Activated CD4-positive, alpha-beta T cell treated with anti-CD3 and anti-CD28 coated beads for 48 hours (primary cell): Measurements from ENCODE around the gene MLLT6.
A peak's percentile ranks its signal among the peaks of the same experiment; 100 is the strongest.
"Not testable (repeated sequence)": the region's sequence is repeated elsewhere in the genome, so short reads cannot be mapped to it uniquely, and the experiment has no call there.

Experiments
- DNase-seq: peaks from one replicate; pipeline ENCODE4 v3.0.0-alpha.2; 2020

MLLT6 gene

DNA sequence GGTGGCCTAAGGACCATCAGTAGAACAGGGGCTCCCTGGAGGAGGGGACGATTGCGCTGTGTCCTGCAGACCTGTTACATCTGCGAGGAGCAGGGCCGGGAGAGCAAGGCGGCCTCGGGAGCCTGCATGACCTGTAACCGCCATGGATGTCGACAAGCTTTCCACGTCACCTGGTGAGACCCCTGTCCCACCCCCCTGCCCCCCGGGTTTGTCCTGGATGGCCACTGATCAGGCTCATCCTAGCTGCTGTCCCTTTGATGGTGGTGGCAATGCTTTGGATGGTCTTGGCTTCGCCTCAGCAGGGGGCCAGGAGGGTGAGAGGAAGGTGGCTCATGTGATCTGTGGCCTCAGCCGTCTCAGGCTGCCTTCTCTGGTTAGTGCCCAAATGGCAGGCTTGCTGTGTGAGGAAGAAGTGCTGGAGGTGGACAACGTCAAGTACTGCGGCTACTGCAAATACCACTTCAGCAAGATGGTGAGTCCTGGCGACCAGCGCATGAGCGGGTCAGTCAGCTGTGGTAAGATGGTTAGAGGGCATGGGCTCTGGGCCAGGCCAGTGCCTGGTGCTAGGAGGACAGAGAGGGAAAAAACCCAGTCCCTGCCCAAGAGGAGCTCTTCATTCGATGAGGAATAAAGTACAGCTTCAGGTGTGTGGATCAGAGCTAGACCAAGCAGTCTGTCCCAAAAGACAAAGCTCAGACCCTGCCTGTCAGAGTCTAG is 4.2 kb downstream of the MLLT6 start:
- no peak for DNase-seq

DNA sequence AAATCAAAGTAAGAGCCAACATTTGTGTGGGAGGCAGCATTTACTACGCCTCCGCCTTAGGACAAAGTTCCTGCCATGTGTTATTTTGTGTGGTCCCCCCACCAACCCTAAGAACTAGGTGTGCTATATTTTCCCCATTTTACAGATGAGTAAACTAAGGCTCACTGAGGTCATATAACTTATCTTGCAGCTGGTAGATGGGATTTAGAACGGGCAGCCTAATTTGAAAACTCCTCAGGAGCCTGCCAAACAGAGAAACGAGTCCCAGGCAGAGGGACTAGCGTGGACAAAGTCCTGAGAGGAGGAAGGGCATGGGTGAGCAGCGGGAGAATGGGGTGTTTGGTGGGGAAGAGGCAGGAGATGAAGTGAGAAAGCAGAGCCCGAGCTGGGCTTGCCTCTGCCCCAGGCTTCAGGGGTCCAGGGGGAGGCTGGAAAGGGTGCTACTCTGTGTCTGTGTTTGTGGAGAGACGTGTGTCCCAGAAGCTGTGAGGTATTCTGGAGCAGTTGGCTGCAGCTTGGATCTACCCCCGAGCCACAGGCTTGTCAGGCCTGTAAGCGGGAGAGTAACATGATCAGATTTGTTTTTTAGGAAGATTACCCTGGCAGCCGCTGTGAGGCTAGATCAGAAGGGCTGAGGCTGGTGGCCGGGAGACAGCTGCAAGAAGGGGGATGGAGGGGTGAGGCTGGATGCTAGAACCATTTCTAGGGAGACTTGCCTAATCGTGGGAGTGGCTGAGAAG is 5.0 kb downstream of the MLLT6 start:
- no peak for DNase-seq

DNA sequence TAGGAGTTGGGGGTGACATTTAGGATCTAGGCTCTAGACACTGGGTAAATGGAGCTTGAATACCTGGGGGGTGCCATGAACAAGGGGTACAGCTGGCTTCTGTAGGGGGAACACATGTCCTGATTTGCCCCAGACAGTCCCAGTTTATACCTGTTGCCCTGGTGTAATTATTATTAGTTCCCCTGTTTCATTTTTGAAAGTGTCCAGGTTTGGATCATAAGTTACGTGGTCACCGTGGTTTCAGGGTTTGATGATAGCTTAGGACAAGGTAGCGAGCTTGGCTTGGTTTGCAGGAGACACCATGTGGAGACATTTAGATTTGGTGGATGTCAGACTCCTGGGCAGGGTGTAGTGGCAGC is 5.5 kb downstream of the MLLT6 start:
- DNase-seq: no peak

DNA sequence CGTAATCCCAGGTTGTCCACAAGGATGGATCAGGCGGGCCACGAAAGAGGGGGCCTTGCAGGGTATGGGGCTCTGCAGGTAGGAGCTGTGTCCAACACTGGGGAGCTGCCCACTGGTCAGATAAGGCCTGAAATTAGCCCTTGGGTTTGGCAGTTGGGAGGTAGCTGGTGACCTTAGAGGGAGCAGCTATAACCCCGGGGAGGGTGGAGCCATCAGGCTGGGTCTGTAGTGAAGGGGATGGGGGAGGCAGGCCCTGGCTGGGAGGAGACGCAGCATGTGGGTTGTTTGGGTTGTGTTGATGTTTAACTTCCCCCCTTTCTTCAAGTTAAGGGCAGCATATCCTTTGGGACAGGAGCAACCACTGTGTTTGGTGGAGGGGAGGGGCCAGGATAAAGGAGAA is 5.9 kb downstream of the MLLT6 start:
- DNase-seq: no peak

DNA sequence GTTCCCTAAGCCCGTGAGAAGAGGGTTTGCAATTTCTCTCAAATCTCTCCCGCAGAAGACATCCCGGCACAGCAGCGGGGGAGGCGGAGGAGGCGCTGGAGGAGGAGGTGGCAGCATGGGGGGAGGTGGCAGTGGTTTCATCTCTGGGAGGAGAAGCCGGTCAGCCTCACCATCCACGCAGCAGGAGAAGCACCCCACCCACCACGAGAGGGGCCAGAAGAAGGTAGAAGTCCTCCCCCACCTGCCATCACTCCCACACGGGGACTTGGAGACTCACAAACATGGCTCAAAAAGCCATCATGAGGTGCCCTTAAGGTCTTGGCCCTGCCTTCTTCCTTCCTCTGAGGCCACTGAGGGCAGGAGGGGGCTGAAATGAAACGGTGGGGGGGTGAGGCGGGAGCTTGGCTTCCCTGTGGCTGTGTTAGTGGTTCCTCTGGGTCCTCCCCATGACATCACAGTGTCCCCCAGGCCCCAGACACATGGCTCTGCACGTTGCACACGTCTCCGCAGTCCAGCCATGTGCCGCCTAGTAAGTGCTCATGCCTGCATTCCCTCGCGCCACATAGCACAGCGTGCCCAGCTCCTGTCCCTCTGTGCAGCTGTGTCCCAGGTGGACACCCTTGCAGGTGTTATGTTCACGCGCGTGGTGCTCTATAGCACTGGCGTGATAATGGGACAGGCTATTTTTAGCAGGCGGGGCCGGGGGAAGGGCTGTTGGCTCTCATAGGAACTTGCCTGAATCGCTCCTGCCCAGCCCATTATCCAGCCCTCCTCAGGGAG is 6.9 kb downstream of the MLLT6 start:
- no peak for DNase-seq

DNA sequence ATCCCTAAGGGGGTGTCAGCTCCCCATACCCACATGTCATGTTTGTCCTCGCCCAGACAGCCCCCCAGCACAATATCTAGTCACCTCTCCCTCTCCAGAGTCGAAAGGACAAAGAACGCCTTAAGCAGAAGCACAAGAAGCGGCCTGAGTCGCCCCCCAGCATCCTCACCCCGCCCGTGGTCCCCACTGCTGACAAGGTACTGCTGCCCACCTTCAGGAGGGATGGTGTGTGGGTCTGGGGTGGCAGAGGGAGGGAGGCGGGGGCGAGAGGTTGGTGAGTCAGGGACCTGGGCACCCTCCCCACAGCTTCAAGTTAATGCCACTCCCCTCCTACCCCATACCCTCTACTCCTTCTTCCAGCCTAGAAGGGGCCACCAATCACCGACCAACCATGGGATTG is 7.5 kb downstream of the MLLT6 start:
- DNase-seq: no peak

DNA sequence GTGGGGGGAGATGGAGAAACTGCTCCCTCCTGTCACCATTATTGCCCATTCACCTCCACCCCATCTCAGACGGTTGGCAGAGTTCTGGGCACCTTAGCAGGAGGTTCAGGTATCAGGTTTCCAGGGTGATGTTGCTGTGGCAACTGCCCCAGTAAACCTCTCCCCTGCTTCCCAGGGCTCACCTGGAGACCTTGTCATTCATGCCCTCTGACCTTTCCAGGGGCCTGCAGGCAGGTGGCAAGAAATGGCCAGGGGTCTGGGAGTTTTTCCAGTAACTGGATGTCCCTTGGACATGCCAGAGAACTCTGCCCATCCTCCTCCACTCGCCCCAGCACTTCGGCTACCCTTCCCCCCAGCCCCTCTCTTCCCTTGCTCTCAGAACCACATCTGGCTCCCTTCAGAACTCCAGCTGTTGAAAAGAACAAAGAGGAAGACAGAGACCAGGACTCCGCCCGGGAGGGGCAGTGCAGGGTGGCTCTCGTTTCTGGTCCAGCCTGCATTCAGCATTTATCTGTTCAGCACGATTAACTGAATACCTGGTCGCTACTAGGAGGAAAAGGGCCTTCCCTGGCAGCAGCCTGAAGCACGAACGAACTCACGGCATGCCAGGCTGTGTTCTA is 8.5 kb downstream of the MLLT6 start:
- no peak for DNase-seq

DNA sequence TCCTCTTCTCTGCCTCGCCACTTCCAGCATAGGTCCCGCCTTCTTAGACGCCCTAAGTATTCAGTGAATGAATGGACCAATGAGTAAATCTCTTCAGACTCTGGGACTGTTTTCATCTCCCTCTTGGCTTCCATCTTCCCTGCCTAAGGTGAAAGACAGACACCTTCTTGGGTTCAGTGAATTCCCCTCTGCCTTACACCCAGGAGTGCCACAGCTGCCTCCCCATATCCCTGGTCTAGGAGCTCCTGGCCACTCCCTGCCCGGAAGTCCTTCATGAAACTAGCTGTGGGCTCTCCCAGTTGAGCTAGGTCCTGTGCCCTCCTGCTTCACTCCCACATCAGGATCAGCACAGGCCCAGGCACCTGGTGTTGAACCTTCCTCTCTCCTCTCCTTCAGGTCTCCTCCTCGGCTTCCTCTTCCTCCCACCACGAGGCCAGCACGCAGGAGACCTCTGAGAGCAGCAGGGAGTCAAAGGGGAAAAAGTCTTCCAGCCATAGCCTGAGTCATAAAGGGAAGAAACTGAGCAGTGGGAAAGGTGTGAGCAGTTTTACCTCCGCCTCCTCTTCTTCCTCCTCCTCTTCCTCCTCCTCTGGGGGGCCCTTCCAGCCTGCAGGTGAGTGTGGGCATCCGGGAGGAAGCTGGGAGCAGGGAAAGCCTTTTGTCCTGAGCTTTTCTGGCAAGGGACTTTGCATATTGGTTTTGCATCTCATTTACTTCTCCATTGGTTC is 10.3 kb downstream of the MLLT6 start:
- no peak for DNase-seq

DNA sequence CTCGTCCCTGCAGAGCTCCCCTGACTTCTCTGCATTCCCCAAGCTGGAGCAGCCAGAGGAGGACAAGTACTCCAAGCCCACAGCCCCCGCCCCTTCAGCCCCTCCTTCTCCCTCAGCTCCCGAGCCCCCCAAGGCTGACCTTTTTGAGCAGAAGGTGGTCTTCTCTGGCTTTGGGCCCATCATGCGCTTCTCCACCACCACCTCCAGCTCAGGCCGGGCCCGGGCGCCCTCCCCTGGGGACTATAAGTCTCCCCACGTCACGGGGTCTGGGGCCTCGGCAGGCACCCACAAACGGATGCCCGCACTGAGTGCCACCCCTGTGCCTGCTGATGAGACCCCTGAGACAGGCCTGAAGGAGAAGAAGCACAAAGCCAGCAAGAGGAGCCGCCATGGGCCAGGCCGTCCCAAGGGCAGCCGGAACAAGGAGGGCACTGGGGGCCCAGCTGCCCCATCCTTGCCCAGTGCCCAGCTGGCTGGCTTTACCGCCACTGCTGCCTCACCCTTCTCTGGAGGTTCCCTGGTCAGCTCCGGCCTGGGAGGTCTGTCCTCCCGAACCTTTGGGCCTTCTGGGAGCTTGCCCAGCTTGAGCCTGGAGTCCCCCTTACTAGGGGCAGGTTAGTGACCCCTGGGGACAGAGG is 11.4 kb downstream of the MLLT6 start:
- DNase-seq: no peak

DNA sequence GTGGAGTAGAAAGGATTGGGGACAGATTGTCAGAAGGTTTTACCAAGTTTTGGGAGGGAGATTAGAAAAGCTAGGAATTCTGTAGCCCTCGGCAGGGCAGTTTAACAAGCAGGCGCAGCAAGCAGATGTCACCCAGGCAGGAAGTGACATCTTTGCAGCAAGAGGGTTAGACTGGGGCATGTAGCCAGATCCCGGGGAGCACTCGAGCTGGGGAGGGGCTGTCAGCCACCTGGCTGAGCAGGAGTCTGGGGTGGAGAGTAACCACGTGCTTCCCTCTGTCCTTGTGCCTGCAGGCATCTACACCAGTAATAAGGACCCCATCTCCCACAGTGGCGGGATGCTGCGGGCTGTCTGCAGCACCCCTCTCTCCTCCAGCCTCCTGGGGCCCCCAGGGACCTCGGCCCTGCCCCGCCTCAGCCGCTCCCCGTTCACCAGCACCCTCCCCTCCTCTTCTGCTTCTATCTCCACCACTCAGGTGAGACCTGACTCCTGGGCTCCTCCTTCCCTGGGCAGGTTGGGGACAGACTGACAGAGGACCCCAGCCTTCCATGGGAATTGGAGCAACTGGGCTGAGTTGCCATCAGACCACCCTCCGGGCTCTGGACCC is 12.2 kb downstream of the MLLT6 start:
- DNase-seq: no peak

DNA sequence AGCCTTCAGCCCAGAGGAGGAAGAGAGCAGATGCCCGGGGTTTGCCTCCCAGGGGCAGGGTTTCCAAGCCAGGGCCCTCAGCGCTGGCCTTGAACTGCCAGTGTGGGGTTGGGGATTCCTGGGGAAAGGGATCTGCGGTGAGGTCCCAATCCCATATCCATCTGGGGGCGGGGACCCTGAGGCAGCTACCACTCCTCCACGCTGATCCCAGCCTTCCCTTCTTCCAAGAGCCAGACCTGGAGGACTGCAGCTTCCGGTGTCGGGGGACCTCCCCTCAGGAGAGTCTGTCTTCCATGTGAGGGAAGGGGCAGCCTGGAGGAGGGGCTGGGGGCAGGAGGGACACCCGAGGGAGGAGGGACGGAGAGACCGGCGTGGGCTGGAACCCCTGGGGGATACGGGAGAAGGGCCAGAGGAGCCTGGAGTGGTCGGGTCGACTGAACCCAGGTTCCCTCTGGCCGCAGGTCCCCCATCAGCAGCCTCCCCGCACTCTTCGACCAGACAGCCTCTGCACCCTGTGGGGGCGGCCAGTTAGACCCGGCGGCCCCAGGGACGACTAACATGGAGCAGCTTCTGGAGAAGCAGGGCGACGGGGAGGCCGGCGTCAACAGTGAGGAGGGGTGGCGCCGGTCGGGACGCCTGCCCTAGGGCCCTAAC is 14.3 kb downstream of the MLLT6 start:
- DNase-seq: no peak

DNA sequence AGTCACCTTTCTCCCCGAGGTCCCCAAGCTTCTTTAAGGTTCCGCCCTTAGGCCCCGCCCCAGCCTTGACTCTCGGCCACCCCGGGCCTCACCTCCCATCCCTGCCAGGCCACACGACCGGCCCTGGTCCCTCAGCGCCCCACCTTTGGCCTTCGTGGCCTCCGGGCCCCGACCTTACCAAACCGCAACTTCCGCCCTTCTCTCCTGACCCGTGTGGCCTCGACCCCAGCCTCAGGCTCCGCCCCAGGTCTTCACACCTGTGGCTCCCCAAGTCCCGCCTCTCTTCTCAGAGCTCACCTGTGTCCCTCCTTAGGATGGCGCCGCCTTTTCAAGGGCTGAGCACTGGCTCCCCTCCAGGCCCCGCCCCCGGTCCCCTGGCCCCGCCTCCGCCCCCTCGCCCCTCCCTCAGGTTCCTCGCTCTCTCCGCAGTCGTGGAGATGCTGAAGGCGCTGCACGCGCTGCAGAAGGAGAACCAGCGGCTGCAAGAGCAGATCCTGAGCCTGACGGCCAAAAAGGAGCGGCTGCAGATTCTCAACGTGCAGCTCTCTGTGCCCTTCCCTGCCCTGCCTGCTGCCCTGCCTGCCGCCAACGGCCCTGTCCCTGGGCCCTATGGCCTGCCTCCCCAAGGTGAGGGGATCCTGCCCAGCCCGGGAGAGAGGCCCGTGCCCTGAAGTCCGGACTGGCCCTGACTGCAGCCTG is 15.0 kb downstream of the MLLT6 start:
- DNase-seq: no peak

DNA sequence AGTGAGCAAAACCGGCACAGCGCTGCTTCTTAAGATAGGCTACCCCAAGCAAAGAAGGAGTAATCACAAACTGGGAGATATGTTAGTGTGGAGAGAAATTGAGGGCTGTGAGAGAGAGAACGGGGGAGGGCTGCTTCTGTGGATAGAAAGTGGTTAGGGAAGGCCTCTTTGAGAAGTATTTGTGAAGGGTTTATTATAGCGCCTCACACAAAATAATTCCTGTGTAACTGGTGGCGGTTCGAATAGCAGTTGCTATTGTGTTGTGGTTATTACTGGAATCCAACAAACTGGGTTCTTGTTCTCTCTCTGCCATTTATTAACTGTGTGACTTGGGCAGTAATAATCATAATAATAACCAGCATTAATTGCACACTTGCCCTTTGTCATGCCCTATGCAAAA is 15.9 kb downstream of the MLLT6 start:
- DNase-seq: no peak

DNA sequence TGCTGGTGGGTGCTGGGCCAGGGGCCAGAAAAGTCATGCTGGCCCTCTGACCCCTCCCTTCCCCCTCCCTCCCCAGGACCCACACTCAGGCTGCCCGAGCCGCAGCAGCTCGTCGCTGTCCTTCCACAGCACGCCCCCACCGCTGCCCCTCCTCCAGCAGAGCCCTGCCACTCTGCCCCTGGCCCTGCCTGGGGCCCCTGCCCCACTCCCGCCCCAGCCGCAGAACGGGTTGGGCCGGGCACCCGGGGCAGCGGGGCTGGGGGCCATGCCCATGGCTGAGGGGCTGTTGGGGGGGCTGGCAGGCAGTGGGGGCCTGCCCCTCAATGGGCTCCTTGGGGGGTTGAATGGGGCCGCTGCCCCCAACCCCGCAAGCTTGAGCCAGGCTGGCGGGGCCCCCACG is 16.7 kb downstream of the MLLT6 start:
- no peak for DNase-seq

DNA sequence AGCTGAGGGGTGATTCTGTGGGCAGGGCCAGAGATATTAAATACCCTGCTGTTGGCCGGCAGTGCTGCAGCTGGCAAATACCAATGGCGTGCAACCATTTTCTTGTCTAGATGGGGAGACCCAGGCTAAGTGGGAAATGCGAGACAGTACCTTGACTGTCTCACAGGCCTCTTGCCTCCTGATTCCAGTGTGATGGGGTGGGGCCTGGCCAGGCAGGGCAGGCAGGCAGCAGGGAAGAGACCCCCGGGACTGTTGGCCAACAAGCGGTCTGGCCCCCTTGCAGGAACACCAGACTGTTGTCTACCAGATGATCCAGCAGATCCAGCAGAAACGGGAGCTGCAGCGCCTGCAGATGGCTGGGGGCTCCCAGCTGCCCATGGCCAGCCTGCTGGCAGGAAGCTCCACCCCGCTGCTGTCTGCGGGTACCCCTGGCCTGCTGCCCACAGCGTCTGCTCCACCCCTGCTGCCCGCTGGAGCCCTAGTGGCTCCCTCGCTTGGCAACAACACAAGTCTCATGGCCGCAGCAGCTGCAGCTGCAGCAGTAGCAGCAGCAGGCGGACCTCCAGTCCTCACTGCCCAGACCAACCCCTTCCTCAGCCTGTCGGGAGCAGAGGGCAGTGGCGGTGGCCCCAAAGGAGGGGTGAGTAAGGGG is 19.4 kb downstream of the MLLT6 start:
- DNase-seq: no peak

DNA sequence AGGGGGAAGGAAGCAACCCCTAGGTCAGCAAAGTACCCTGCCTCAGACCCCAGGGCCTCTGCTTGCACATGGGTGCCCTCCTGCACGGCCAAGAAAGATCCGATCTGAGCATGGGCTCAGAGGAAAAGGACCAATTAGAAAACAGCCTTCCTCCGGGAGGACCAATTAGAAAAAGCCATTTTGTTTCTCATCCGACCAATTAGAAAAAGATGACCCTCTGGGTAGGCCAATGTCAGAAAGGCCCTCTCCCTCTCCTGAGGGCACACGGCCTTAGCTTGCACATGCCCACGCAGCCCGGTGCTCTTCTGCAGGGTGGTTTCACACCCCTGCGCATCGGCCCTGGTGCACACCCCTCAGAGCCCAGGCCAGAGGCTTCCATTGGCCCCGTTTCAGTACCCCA is 20.0 kb downstream of the MLLT6 start:
- DNase-seq: no peak

DNA sequence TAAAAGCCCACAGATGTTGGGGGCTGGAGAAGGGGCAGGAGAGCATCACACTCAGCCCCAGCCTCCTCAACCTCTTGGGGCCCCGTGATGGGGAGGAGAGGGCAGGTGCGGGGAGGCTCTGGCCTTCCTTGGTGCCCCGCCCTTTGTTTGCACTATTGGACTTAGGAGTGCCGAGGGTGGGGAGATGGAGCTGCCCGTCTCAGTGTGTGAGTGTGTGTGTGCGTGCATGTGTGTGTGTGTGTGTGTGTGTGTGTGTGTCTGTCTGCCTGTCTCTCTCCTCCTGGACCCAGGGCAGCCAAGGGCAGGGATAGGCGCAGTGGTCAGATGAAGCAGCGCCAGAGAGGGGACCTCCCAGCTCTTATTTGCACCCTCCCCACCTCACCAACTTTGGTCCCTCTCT is 21.1 kb downstream of the MLLT6 start:
- not testable (repeated sequence) for DNase-seq

DNA sequence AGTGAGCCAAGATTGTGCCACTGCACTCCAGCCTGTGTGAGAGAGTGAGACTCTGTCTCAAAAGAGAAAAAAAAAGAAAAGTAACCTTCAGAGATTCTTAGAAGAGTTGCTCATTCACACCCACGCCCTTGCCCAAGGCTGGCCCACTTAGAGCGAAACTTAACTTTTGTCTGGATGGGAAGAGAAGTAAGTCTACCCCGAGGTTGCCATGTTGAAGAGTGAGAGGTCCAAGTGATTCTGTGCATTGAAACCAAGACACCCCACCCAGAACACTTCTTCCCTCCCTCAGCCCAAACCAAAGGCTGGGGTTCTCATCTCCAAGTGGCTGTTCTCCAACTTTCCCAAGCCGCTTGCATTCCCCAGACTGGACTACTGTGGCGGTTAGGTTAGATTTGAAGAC is 22.7 kb downstream of the MLLT6 start:
- DNase-seq: peak; percentile 90

DNA sequence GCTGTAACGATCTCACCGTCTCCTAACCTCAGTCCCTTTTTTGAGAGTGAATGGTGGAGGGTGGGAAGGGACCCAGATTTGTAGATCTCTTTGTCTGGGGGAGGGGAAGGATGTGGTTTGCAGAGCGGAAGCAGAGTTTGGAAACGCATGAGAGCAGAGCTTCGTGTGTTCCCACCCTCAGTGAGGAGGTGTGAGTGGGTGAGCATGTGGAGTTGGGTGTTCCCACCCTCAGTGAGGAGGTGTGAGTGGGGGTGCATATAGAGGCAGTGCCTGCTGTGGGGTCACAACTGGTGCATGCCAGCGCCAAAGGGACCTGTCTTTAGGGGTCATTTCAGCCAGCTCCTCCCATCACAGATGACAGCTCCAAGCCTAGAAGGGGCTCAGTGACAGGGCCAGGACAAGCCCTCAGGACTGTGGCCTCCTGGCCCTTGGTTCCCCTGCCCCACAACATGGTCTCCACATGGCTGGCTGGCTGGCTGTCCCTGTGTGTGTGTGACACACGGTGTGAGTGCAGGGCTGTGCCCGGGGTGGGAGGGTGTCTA is 23.3 kb downstream of the MLLT6 start:
- DNase-seq: peak; percentile 65

DNA sequence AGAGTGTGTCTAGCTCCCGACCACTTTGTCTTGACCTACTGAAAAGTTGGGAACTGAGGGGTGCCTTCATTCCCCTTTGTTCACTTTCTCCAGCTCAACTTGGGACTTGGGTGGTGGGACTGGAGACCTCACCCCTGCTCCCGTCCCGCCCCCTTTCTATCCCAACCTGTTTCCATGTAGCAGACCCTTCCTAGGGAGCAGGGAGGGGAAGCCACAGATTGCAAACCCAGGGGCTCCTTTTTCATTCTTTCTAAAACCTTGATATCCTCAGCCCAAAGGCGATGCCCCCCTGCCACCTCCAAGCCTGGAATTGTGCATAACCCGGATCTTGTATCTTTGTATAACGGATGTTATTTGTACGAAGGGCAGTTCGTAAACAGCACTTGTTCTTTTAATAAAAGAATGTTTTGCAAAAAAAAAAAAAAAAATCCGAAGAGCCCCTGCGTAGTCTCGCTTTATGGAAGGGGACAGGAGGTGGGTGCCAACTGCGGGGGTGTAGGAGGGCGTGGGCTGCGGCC is 24.4 kb downstream of the MLLT6 start:
- no peak for DNase-seq
